Gastroesophageal sphincter (tissue), 3 donors: ENCODE results near the gene PPM1H.

Experiments
- CTCF ChIP-seq, 4 experiments: fragments of 200-600 bp in 2 of 4; fragments of 450-650 bp in 2 of 4; sonication (generic) in 1 of 4; IDR thresholded peaks; one replicate each; pipeline ENCODE4 v1.5.1; 2017 to 2019; ENCODE audit warnings: antibody characterized with exemption in 4 of 4, mild to moderate bottlenecking in 2 of 4, moderate library complexity in 2 of 4
- EP300 ChIP-seq: sonication (generic); formaldehyde crosslinking; IDR thresholded peaks from one replicate; pipeline ENCODE4 v1.6.1; 2017; ENCODE audit warnings: antibody characterized with exemption, mild to moderate bottlenecking
- POLR2A ChIP-seq, 2 donors: fragments of 450-650 bp; IDR thresholded peaks; one replicate each; pipeline ENCODE4 v1.6.1; 2017; ENCODE audit warnings: antibody characterized with exemption in 2 of 2, mild to moderate bottlenecking in 2 of 2, moderate library complexity in 1 of 2
- POLR2AphosphoS5 ChIP-seq: sonication (generic); formaldehyde crosslinking; IDR thresholded peaks from one replicate; pipeline ENCODE4 v1.6.1; 2017; ENCODE audit warnings: antibody characterized with exemption

- TF ChIP-seq CTCF (IDR thresholded peaks at IDR 0.05) (no peak), POLR2A (IDR thresholded peaks at IDR 0.05) (no peak), POLR2AphosphoS5 (no peak), EP300 (no peak)
Measured at GRCh38 chr12:62713723-62714122, 221.2 kb downstream of the PPM1H start.
